ENCODE measurements around the gene LBHD2. TPM values are rescaled to one million over a fixed set of nuclear protein-coding genes. Genes with fewer than 3 reads are reported as not detected.
A peak's percentile ranks its signal among the peaks of the same experiment; 100 is the strongest.

The LBHD2 gene
- total and polyA plus RNA-seq, 2 experiments from 2014 or later, result not detected

GRCh38 chr14:103068351-103069073 lies 15.5 kb upstream of the LBHD2 start:
- Mint-ChIP-seq H3K4me3 (no peak overlapping the region), H3K27ac (no peak overlapping the region), H3K9me3 (no peaks in the 10 kb centered on the region), H3K36me3 (ENCODE audit: low read depth) (no peaks in the 10 kb centered on the region), H3K4me1 (peaks cover 3% of the 10 kb centered on the region; the same call in 2 of the 3 replicates), H3K27me3 (ENCODE audit: insufficient read depth, low read depth, poor library complexity) (peaks cover 6% of the 10 kb centered on the region)
- Histone ChIP-seq H3K27ac (ENCODE audit: low read depth) (no peak overlapping the region), H3F3A (replicated peaks; ENCODE audit: low read depth) (no peaks in the 10 kb centered on the region), H3K79me2 (replicated peaks; ENCODE audit: insufficient read depth) (no peaks in the 10 kb centered on the region), H3K27me3 (ENCODE audit: insufficient read depth) (no peaks in the 10 kb centered on the region), H2AFZ (no peak overlapping the region), H4K20me1 (replicated peaks; ENCODE audit: insufficient read depth) (no peaks in the 10 kb centered on the region), H3K4me2 (no peak overlapping the region), H3K4me3 (no peak overlapping the region), H3K36me3 (ENCODE audit: insufficient read depth) (no peaks in the 10 kb centered on the region), H3K9me2 (ENCODE audit: insufficient read depth) (no peaks in the 10 kb centered on the region), H3K4me1 (ENCODE audit: insufficient read depth) (no peaks in the 10 kb centered on the region)
- ATAC-seq (no peak), DNase-seq (ENCODE audit: low spot score) (no peak)
- no peak for TF ChIP-seq EZH2phosphoT487 (IDR thresholded peaks at IDR 0.05; ENCODE audit: unreplicated experiment)
- TF ChIP-seq ZNF331 (CRISPR knock-in tag; IDR thresholded peaks at IDR 0.05; ENCODE audit: low read depth), result no peak
- TF ChIP-seq CTCF (conservative IDR thresholded peaks at IDR 0.05; ENCODE audit: low read depth in 2 of 2), result peak in 1 of 2 experiments; percentile 34; a peak in 1 of 4 replicates

- H4K20me1 ChIP-seq (replicated peaks; ENCODE audit: insufficient read depth), result no peaks in the 10 kb centered on the region
- peaks cover 3% of the 10 kb centered on the region; the same call in 2 of the 3 replicates for H3K4me1 Mint-ChIP-seq
- DNase-seq (ENCODE audit: low spot score) (no peak), ATAC-seq (no peak)
- no peak overlapping the region for H3K4me3 ChIP-seq
- H3K27me3 Mint-ChIP-seq (ENCODE audit: insufficient read depth, low read depth, poor library complexity), result peaks cover 11% of the 10 kb centered on the region
- H3K9me2 ChIP-seq (ENCODE audit: insufficient read depth), result no peaks in the 10 kb centered on the region
- H3K36me3 ChIP-seq (ENCODE audit: insufficient read depth), result no peaks in the 10 kb centered on the region
- H3K36me3 Mint-ChIP-seq (ENCODE audit: low read depth), result no peaks in the 10 kb centered on the region
- H3K9me3 Mint-ChIP-seq, result no peaks in the 10 kb centered on the region
- H3K27ac Mint-ChIP-seq, result no peak overlapping the region
- no peaks in the 10 kb centered on the region; the same call in 1 of the 2 replicates for H3K4me1 ChIP-seq (ENCODE audit: insufficient read depth)
- H3F3A ChIP-seq (replicated peaks; ENCODE audit: low read depth), result no peaks in the 10 kb centered on the region
- no peak overlapping the region for H3K4me2 ChIP-seq
- no peak overlapping the region for H2AFZ ChIP-seq
- H3K27ac ChIP-seq (ENCODE audit: low read depth), result no peak overlapping the region
- no peak overlapping the region for H3K4me3 Mint-ChIP-seq
- 0 out of 2 replicates have a peak, but pooled peaks cover 5% of the 10 kb centered on the region for H3K27me3 ChIP-seq (ENCODE audit: insufficient read depth)
- H3K79me2 ChIP-seq (replicated peaks; ENCODE audit: insufficient read depth), result no peaks in the 10 kb centered on the region
- TF ChIP-seq JUNB (IDR thresholded peaks at IDR 0.05; ENCODE audit: unreplicated experiment) (no peak), CTCF (conservative IDR thresholded peaks at IDR 0.05; ENCODE audit: low read depth in 2 of 2) (no peak), EZH2phosphoT487 (IDR thresholded peaks at IDR 0.05; ENCODE audit: unreplicated experiment) (no peak), STAT1 (IDR thresholded peaks at IDR 0.05; ENCODE audit: unreplicated experiment) (no peak), ETS1 (IDR thresholded peaks at IDR 0.05) (no peak), ZNF462 (CRISPR knock-in tag; IDR thresholded peaks at IDR 0.05) (no peak), ZNF331 (CRISPR knock-in tag; IDR thresholded peaks at IDR 0.05; ENCODE audit: low read depth) (no peak)
Measured at GRCh38 chr14:103070263-103070885, 13.6 kb upstream of the LBHD2 start.

Measured in GM23338 (cell line).